Psoas muscle (tissue), 8 donors: Measurements from ENCODE around the gene APAF1. TPM values are rescaled to one million over a fixed set of nuclear protein-coding genes. Genes with fewer than 3 reads are reported as not detected.

Experiments used
- ATAC-seq, 4 donors: fragments of 200-7000 bp; cut with Tn5 transposase; one replicate each; pipeline ENCODE4 v1.9.1; 2020; ENCODE audit warnings: moderate library complexity in 3 of 4, mild to moderate bottlenecking in 2 of 4
- DNase-seq, 2 donors: peaks; one replicate each; pipeline ENCODE4 v3.0.0-alpha.2; 2020
- H3K27ac ChIP-seq: fragments of 200-600 bp; one replicate; pipeline ENCODE4 v1.8.0; 2022
- H3K27me3 ChIP-seq, 3 donors: fragments of 200-600 bp in 1 of 3; one replicate each; pipeline versions ENCODE4 v1.6.1 to v1.8.0; 2013 to 2022; ENCODE audit warnings: low read length in 2 of 3, mild to moderate bottlenecking in 2 of 3, moderate library complexity in 1 of 3; ENCODE audit not compliant: insufficient read depth in 3 of 3
- H3K36me3 ChIP-seq, 2 donors: fragments of 200-600 bp in 1 of 2; one replicate each; pipeline versions ENCODE4 v1.6.1 to v1.8.0; 2013 to 2022; ENCODE audit warnings: low read depth in 1 of 2, mild to moderate bottlenecking in 1 of 2, moderate library complexity in 1 of 2; ENCODE audit not compliant: insufficient read depth in 1 of 2
- H3K4me1 ChIP-seq: fragments of 200-600 bp; one replicate; pipeline ENCODE4 v1.8.0; 2022
- H3K4me3 ChIP-seq: fragments of 200-600 bp; one replicate; pipeline ENCODE4 v1.8.0; 2022; ENCODE audit warnings: mild to moderate bottlenecking
- H3K9me3 ChIP-seq: fragments of 200-600 bp; one replicate; pipeline ENCODE4 v1.8.0; 2022
- CTCF ChIP-seq: fragments of 200-600 bp; IDR thresholded peaks from one replicate; pipeline ENCODE4 v1.8.0; 2022; ENCODE audit warnings: antibody characterized with exemption
- WGBS, 3 donors: extraction: QIAGEN DNeasy Blood & Tissue Kit; methylation state at CpG; one replicate each; pipeline versions ENCODE4 v1.1.6 to v1.1.7; 2013; 5-methylcytosine and 5-hydroxymethylcytosine counted together
- intact Hi-C, 2 donors: fragments of 100-400 bp; cut with DNase I; formaldehyde crosslinking; loops; one replicate each; pipeline versions ENCODE4 v1.11.0 to v1.14.2; 2022
- polyA plus RNA-seq, 3 donors: library from polyadenylated mRNA; stranded (reverse); fragments of 200-250 nt; gene quantifications; one replicate each; pipeline ENCODE4 v1.2.3, GENCODE V29; 2013
- total RNA-seq, 4 donors: library from RNA; stranded (reverse); fragmentation: NEBNext Ultra II Directional in 2 of 4; extraction: Animal tissue kit (Norgen Biotek cat#: 25700) in 2 of 4; gene quantifications; one replicate each; pipeline versions ENCODE4 v1.2.1 to v1.2.4, GENCODE V29; 2021 to 2023
- donor health status: healthy with polysubstance abuse.
- donor health status: DM: no; HTN: no; CAD: no; lungs with moderate emphysema.
- donor health status: Bipolar disorder and iron deficiency.
- donor health status: healthy.
- donor health status: DM: yes; HTN: yes; CAD: no.
- donor health status: DM: no; HTN: no; CAD: no.
- donor health status: DM: no; HTN: no; CAD: no.
- donor health status: DM: yes; HTN: yes; CAD: no.

Gene APAF1
- total and polyA plus RNA-seq, 7 donors = 2.0 to 10.2 (median 4.3) TPM

GRCh38 chr12:98783420-98783819, 138.3 kb downstream of the APAF1 start:
- no peak for DNase-seq
- H3K27ac ChIP-seq = no peak overlapping the region
- WGBS, 3 donors = 85 to 95% (median 89%) methylated on average over 2 of the region's 2 CpGs

More at GRCh38 chr12:98783420-98783819, 138.3 kb downstream of the APAF1 start:
- no peak for TF ChIP-seq CTCF
- H3K4me1 ChIP-seq = no peaks in the 10 kb centered on the region
- ATAC-seq = no peak
- no peaks in the 10 kb centered on the region for H3K27me3 ChIP-seq
- no peaks in the 10 kb centered on the region for H3K9me3 ChIP-seq
- H3K4me3 ChIP-seq = no peak overlapping the region
- no peaks in the 10 kb centered on the region for H3K36me3 ChIP-seq
- intact Hi-C loops = no loop called here

Other genes starting within 250 kb of the APAF1 start
- 10 to 100 TPM in 2 of 4 donors, 1 to 10 TPM in 2; 9.1 to 15.9 (median 10.8) TPM for gene TMPO, start 129.7 kb upstream of the APAF1 start, total RNA-seq
- gene TMPO, start 129.7 kb upstream of the APAF1 start, polyA plus RNA-seq = 10 to 100 TPM in 1 of 3 donors, 1 to 10 TPM in 2; 5.9 to 13.1 (median 7.9) TPM
- gene SLC25A3, start 51.6 kb upstream of the APAF1 start, total RNA-seq = 1,000 to 10,000 TPM in 2 of 4 donors, 100 to 1,000 TPM in 2; 665 to 1,243 (median 857) TPM
- 1,000 to 10,000 TPM; 1,136 to 2,071 (median 1,328) TPM for gene SLC25A3, start 51.6 kb upstream of the APAF1 start, polyA plus RNA-seq
- gene IKBIP, start 502 bp upstream of the APAF1 start, total RNA-seq = 1 to 10 TPM; 2.1 to 6.0 (median 3.4) TPM
- 1 to 10 TPM; 2.8 to 5.1 (median 3.6) TPM for gene IKBIP, start 502 bp upstream of the APAF1 start, polyA plus RNA-seq